GM12801 (cell line): ENCODE measurements around the gene MBL2.

ENCODE experiments used
- TF ChIP-seq, protein P1 (sequence below): IDR thresholded peaks from one replicate; pipeline ENCODE4 v1.5.1; 2011; ENCODE audit warnings: control low read depth; ENCODE audit not compliant: insufficient read length; ENCODE audit errors: extremely low read depth

The MBL2 gene

DNA sequence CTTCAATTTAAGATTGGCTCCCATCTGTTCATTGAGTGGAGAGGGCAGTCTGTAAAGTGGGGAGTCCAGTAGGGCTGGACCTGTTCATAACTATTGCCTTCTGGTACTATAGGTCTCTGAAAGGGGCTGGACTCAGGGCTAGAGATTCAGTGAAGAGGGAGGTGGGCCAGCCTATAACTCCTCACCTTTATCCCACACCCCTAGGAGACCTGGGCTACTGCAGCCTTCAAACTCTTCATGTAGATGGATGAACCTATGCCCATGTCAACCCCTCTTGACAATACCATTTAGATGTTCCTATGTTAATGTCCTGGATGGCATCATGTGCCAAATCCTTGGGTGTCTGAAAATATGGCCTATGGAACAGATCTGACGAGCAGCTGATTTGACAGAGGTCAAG is 22.0 kb downstream of the MBL2 start:
- TF ChIP-seq, protein P1, sequence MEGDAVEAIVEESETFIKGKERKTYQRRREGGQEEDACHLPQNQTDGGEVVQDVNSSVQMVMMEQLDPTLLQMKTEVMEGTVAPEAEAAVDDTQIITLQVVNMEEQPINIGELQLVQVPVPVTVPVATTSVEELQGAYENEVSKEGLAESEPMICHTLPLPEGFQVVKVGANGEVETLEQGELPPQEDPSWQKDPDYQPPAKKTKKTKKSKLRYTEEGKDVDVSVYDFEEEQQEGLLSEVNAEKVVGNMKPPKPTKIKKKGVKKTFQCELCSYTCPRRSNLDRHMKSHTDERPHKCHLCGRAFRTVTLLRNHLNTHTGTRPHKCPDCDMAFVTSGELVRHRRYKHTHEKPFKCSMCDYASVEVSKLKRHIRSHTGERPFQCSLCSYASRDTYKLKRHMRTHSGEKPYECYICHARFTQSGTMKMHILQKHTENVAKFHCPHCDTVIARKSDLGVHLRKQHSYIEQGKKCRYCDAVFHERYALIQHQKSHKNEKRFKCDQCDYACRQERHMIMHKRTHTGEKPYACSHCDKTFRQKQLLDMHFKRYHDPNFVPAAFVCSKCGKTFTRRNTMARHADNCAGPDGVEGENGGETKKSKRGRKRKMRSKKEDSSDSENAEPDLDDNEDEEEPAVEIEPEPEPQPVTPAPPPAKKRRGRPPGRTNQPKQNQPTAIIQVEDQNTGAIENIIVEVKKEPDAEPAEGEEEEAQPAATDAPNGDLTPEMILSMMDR: no peak

DNA sequence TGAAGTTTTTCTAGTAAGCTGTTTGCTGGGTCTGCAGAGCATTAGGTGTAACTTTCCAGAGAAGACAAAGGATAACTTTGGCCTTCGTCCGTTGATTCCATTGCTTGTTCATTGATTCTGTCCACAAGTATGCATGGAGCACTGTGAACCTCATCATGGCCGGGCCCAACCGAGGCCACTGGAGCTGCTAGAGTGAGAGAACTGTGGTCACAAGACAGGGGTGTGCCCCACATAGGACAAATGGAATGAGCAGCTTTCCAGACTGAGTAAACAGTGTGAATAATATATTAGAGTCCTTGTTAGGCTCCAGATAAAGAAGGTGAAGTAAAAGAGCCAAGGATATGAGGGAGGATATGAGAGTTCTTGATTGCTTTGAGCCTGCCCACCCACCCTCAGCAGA is 24.9 kb downstream of the MBL2 start:
- TF ChIP-seq, protein P1: no peak

DNA sequence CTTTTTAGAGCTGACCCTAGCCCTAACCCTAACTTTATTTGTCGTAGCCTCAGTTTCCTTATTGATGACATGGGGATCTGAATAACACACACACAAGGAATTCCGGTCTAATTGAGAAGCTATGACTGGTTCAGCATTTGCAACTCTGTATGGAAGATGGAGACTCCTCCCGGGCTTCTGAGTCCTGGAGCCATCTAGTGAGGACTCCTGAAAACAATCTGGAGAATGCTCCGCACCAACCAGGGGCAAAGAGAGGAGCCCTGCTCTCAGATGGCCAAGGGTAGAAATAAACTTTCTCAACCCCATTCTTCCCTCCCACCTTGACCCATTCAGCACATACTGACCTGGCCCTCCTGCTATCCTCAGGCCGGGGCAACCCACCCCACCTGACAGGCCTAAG is 26.4 kb downstream of the MBL2 start:
- TF ChIP-seq, protein P1: no peak

DNA sequence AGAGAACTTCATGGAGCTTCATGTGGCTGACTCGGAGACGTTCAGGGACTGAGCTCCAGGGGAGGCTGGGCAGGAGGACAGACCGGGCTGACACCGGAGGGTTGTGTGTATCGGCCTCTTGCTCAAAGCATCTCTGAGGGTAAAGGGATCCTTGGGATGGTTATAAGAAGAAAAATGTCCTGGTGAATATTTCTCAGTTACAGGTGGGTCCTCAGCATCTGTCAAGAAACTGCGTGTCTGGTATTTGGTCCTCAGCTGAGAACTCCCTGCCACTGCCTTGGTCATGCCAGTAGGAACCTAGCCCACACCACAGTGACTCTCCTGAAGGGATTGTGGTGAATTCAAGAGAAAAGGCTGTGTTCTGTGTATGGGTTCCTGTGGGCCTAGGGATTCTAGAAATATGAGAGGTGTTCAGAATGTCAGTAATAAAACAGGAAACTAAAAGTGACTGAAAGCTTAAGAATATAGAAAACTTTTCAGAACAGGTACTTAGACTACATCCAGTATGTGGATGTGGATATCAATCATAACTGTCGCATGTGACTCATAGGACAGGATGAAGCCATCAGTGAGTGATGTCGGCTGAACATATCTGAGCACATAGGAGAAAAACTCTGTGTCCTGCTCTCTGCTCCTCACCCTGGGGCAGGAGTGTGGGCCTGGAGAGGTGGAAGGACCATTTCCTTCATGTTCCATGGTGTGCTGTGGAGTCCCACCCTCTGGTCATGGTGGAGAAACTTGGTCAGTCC is 28.4 kb downstream of the MBL2 start:
- TF ChIP-seq, protein P1: no peak

DNA sequence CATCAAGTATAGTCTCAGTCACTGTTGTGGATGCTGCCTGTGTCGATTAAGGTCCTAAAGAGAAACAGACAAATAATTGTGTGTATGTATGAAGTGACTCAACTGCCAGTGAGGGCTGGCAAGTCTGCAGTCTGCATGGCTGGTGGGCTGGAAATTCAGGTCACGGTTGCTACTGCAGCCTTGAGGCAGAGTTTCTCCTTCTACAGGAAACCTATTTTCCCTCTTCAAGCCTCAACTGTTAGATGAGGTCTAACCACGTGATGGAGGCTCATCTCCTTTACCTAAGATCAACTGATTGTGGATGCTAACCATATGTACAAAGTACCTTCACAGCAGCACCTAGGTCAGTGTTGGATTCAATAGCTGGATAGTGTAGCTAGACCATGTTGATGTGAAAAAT is 29.9 kb downstream of the MBL2 start:
- TF ChIP-seq, protein P1: no peak

DNA sequence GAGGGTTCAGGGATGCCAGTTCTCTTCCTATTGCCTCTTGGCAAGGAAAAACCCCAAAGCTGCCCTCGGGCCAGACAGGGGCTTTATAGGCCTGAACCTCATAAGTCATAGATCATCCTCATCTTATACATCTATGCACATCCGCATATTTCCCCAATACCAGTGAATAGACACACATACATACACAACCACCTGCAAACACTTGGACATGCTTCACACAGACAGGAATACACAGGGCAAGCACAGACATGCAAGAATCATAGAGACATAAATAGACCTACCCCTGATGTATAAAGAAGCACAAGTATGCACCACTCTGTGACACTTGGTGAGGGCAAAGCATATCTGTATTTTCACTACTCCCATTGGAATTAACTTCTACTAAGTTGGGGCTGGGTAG is 30.7 kb downstream of the MBL2 start:
- TF ChIP-seq, protein P1: no peak

DNA sequence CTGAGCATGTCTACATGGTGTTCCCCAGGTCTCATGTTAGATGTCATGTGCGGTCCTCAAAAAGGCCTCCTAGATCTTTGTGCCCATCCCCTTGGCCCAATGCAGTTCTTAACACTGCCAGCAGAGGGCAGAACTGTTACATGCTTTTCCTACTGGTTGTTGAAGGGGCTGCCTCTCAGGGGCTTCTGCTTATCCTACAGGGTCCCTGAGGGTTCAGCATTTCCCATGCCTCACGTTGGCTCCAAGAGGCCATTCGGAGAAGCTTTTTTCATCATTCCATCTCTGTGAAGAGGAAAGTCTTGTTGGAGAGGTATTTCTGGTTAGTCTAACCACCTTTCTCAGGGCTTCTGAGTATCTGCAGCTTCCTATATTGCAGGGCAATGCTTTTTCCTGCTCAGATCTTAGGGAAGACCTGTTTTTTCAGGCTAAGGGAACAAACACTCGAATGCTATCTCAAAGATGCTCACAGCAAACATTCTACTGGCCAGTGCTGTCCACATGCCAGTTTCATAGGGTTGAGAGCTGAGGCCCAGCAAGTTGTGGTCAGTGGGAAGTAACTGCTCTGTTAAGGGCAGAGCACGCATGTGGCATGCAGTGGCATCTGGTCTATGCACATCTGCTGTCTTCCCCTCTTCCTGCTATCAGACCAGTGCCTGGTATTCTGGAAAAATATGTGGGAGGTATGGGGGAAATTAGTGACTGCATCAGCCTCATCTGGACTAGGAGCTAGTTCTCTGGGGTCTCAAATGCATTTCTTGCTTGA is 31.5 kb downstream of the MBL2 start:
- TF ChIP-seq, protein P1: no peak
